Tibial nerve (tissue), 4 donors: ENCODE results near the gene ZRANB2. TPM values are rescaled to one million over a fixed set of nuclear protein-coding genes. Genes with fewer than 3 reads are reported as not detected.

Source experiments
- DNase-seq, 2 donors: peaks; one replicate each; pipeline ENCODE4 v3.0.0-alpha.2; 2019; ENCODE audit warnings: low spot score in 2 of 2
- H3K27ac ChIP-seq, 4 donors: fragments of 200-600 bp; sonication (generic) in 3 of 4; one replicate each; pipeline ENCODE4 v1.5.1; 2017 to 2019; ENCODE audit warnings: mild to moderate bottlenecking in 1 of 4
- H3K27me3 ChIP-seq, 2 donors: fragments of 200-600 bp; sonication (generic) in 1 of 2; one replicate each; pipeline versions ENCODE4 v1.5.1 to v1.6.0; 2017 to 2019
- H3K36me3 ChIP-seq, 3 donors: fragments of 200-600 bp; sonication (generic); one replicate each; pipeline ENCODE4 v1.5.1; 2018 to 2019
- H3K4me1 ChIP-seq, 4 donors: fragments of 200-600 bp; sonication (generic) in 3 of 4; one replicate each; pipeline ENCODE4 v1.5.1; 2017 to 2019
- H3K4me3 ChIP-seq, 4 donors: fragments of 200-600 bp; sonication (generic) in 3 of 4; one replicate each; pipeline ENCODE4 v1.5.1; 2017 to 2019; ENCODE audit warnings: mild to moderate bottlenecking in 1 of 4, moderate library complexity in 1 of 4
- H3K9me3 ChIP-seq, 4 donors: fragments of 200-600 bp; sonication (generic) in 3 of 4; one replicate each; pipeline ENCODE4 v1.5.1; 2017 to 2019
- EP300 ChIP-seq, 2 donors: sonication (generic); formaldehyde crosslinking; IDR thresholded peaks; one replicate each; pipeline ENCODE4 v1.6.1; 2017; ENCODE audit warnings: antibody characterized with exemption in 2 of 2, mild to moderate bottlenecking in 1 of 2
- POLR2A ChIP-seq, 2 donors: fragments of 450-650 bp; IDR thresholded peaks; one replicate each; pipeline ENCODE4 v1.6.1; 2017; ENCODE audit warnings: antibody characterized with exemption in 2 of 2, mild to moderate bottlenecking in 2 of 2, moderate library complexity in 2 of 2
- WGBS, 2 donors: methylation state at CpG; one replicate each; pipeline ENCODE4 v1.1.5; 2018; 5-methylcytosine and 5-hydroxymethylcytosine counted together
- total RNA-seq, 4 donors: library from RNA; depleted of rRNA; stranded (reverse); fragments of >200 nt; gene quantifications; one replicate each; pipeline ENCODE4 v1.1.0, GENCODE V29; 2016
- TF ChIP-seq, protein P1 (sequence below), 5 experiments: fragments of 200-600 bp in 3 of 5; fragments of 450-650 bp in 2 of 5; sonication (generic) in 3 of 5; IDR thresholded peaks; one replicate each; pipeline ENCODE4 v1.5.1; 2016 to 2019; ENCODE audit warnings: antibody characterized with exemption in 5 of 5, mild to moderate bottlenecking in 3 of 5, moderate library complexity in 2 of 5

Gene ZRANB2
- 100 to 1,000 TPM in 1 of 4 donors, 10 to 100 TPM in 3; 76.5 to 108 (median 96.1) TPM for total RNA-seq

- Histone ChIP-seq H3K4me1 (peaks cover 0 to 32% (median 15%) of the 10 kb centered on the region in 4 donors), H3K27me3 (no peaks in the 10 kb centered on the region), H3K27ac (peak within 1 kb of the TSS; percentile 80 to 91 (median 84)), H3K36me3 (peaks cover 0 to 19% (median 0%) of the 10 kb centered on the region in 3 donors), H3K4me3 (peak within 1 kb of the TSS; percentile 60 to 88 (median 74)), H3K9me3 (no peaks in the 10 kb centered on the region)
- TF ChIP-seq, protein P1, sequence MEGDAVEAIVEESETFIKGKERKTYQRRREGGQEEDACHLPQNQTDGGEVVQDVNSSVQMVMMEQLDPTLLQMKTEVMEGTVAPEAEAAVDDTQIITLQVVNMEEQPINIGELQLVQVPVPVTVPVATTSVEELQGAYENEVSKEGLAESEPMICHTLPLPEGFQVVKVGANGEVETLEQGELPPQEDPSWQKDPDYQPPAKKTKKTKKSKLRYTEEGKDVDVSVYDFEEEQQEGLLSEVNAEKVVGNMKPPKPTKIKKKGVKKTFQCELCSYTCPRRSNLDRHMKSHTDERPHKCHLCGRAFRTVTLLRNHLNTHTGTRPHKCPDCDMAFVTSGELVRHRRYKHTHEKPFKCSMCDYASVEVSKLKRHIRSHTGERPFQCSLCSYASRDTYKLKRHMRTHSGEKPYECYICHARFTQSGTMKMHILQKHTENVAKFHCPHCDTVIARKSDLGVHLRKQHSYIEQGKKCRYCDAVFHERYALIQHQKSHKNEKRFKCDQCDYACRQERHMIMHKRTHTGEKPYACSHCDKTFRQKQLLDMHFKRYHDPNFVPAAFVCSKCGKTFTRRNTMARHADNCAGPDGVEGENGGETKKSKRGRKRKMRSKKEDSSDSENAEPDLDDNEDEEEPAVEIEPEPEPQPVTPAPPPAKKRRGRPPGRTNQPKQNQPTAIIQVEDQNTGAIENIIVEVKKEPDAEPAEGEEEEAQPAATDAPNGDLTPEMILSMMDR (IDR thresholded peaks at IDR 0.05), result peak; percentile 61 to 74 (median 64)
- TF ChIP-seq POLR2A (IDR thresholded peaks at IDR 0.05) (peak; percentile 62 to 74), EP300 (IDR thresholded peaks at IDR 0.05) (peak; percentile 33 to 87)
- WGBS, 2 donors, result 0 to 1% methylated on average over 33 of the region's 33 CpGs
- DNase-seq, result peak; percentile 69 to 88
Measured at GRCh38 chr1:71080739-71081696, at the start of gene ZRANB2. Gene ZRANB2 (minus strand): TSS chr1:71081035. CDS start chr1:71080995, 40 bp downstream.

GRCh38 chr1:71128060-71128459 is 47.2 kb upstream of the ZRANB2 start:
- Histone ChIP-seq H3K27me3 (no peaks in the 10 kb centered on the region), H3K4me1 (no peaks in the 10 kb centered on the region), H3K27ac (no peak overlapping the region), H3K4me3 (no peak overlapping the region), H3K9me3 (peaks cover 0 to 76% (median 6%) of the 10 kb centered on the region in 4 donors), H3K36me3 (no peaks in the 10 kb centered on the region)
- WGBS, 2 donors, result 79 to 80% methylated on average over 2 of the region's 2 CpGs
- DNase-seq, result no peak
- TF ChIP-seq, protein P1 (IDR thresholded peaks at IDR 0.05), result no peak
- no peak for TF ChIP-seq EP300 (IDR thresholded peaks at IDR 0.05)
- TF ChIP-seq POLR2A (IDR thresholded peaks at IDR 0.05), result no peak

DNA sequence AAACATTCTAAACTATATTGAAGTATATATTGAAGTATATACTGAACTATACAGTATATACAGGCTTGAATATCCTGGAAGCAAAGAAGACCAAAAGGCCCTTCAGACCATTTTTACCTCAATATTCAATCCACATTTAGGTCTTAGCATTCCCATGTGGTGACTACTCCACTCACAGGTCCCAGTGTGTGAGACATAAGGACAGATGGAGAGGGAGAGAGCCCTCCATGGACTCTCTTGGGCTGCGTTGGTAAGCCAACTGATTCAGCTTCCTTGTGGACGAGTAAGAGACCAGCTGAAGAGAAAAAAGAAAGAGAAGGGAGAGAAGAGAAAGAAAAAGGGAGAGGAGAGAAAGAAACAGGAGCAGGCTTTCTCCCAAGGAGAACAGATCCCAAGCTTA is 37.3 kb upstream of the ZRANB2 start:
- no peaks in the 10 kb centered on the region for H3K27me3 ChIP-seq
- TF ChIP-seq, protein P1 (IDR thresholded peaks at IDR 0.05), result no peak
- TF ChIP-seq POLR2A (IDR thresholded peaks at IDR 0.05), result no peak
- TF ChIP-seq EP300 (IDR thresholded peaks at IDR 0.05), result no peak
- no peaks in the 10 kb centered on the region for H3K4me1 ChIP-seq
- no peak overlapping the region for H3K4me3 ChIP-seq
- DNase-seq, result no peak
- no peaks in the 10 kb centered on the region for H3K36me3 ChIP-seq
- 79% methylated on average over 2 of the region's 2 CpGs for WGBS, 2 donors
- H3K27ac ChIP-seq, result no peak overlapping the region
- H3K9me3 ChIP-seq, result peaks cover 0 to 21% (median 0%) of the 10 kb centered on the region in 4 donors

GRCh38 chr1:71116729-71117128 is 35.9 kb upstream of the ZRANB2 start:
- Histone ChIP-seq H3K4me3 (no peak overlapping the region), H3K27me3 (no peaks in the 10 kb centered on the region), H3K27ac (no peak overlapping the region), H3K36me3 (no peaks in the 10 kb centered on the region), H3K4me1 (no peaks in the 10 kb centered on the region), H3K9me3 (peaks cover 0 to 15% (median 0%) of the 10 kb centered on the region in 4 donors)
- 65 to 78% methylated on average over 2 of the region's 2 CpGs for WGBS, 2 donors
- no peak for DNase-seq
- TF ChIP-seq EP300 (IDR thresholded peaks at IDR 0.05), result no peak
- TF ChIP-seq, protein P1 (IDR thresholded peaks at IDR 0.05), result no peak
- TF ChIP-seq POLR2A (IDR thresholded peaks at IDR 0.05), result no peak
